Osteoblast (primary cell): ENCODE data around the gene LANCL1. TPM values are rescaled to one million over a fixed set of nuclear protein-coding genes. Genes with fewer than 3 reads are reported as not detected.

ENCODE experiments used
- DNase-seq: peaks from one replicate; pipeline ENCODE4 v3.0.0; 2011; ENCODE audit warnings: low spot score, mixed read lengths; ENCODE audit not compliant: insufficient read length; ENCODE audit errors: missing footprints
- H2AFZ ChIP-seq: 2 replicates; pipeline ENCODE4 v1.6.0; 2011; ENCODE audit warnings: mild to moderate bottlenecking, low read length
- H3K27ac ChIP-seq: 2 replicates; pipeline ENCODE4 v1.5.1; 2011; ENCODE audit warnings: mild to moderate bottlenecking, low read depth, low read length, moderate library complexity
- H3K27me3 ChIP-seq: 2 replicates; pipeline ENCODE4 v1.6.0; 2012; ENCODE audit warnings: mild to moderate bottlenecking, control low read depth, inconsistent platforms, low read length, moderate library complexity; ENCODE audit not compliant: insufficient read depth
- H3K36me3 ChIP-seq: 2 replicates; pipeline ENCODE4 v1.5.1; 2011; ENCODE audit warnings: mild to moderate bottlenecking, low read length, control low read depth, moderate library complexity; ENCODE audit not compliant: insufficient read depth
- H3K4me1 ChIP-seq: 2 replicates; pipeline ENCODE4 v1.5.1; 2011; ENCODE audit warnings: mild to moderate bottlenecking, low read length, control low read depth, moderate library complexity; ENCODE audit not compliant: insufficient read depth
- H3K4me2 ChIP-seq: 2 replicates; pipeline ENCODE4 v1.6.0; 2011; ENCODE audit warnings: mild to moderate bottlenecking, low read length; ENCODE audit not compliant: insufficient read depth
- H3K4me3 ChIP-seq: fragments of 200-600 bp; sonication (generic); 3 replicates; pipeline ENCODE4 v1.5.1; 2012; ENCODE audit warnings: mild to moderate bottlenecking, low read length, inconsistent platforms; ENCODE audit not compliant: insufficient read depth
- H3K79me2 ChIP-seq: 2 replicates; pipeline ENCODE4 v1.6.0; 2012; ENCODE audit warnings: mild to moderate bottlenecking, low read length, control low read depth, inconsistent platforms; ENCODE audit not compliant: insufficient read depth
- H3K9me3 ChIP-seq: 2 replicates; pipeline ENCODE4 v1.5.1; 2011; ENCODE audit warnings: low read depth, low read length, control low read depth
- H4K20me1 ChIP-seq: 2 replicates; pipeline ENCODE4 v1.6.0; 2012; ENCODE audit warnings: mild to moderate bottlenecking, low read length, control low read depth; ENCODE audit not compliant: insufficient read depth
- CTCF ChIP-seq: IDR thresholded peaks from 2 replicates; pipeline ENCODE4 v1.5.1; 2011; ENCODE audit warnings: mild to moderate bottlenecking, low read depth, low read length, moderate library complexity; ENCODE audit errors: extremely low read depth
- total RNA-seq: library from RNA; depleted of rRNA; stranded (reverse); fragments of >200 nt; gene quantifications from 2 replicates; pipeline ENCODE4 v1.2.3, GENCODE V29; 2012

The LANCL1 gene
- 35.8 and 40.7 TPM in 2 replicates for total RNA-seq

GRCh38 chr2:210476194-210477128 lies at the start of gene LANCL1:
LANCL1 (minus strand) TSS chr2:210476759; CDS start chr2:210476396, 363 bp downstream.
- Histone ChIP-seq H3K4me3 (peak within 1 kb of the TSS; percentile 90), H3K79me2 (peaks cover 17% of the 10 kb centered on the region), H3K27ac (peak within 1 kb of the TSS; percentile 78), H3K9me3 (no peaks in the 10 kb centered on the region), H3K36me3 (peaks cover 10% of the 10 kb centered on the region), H4K20me1 (no peaks in the 10 kb centered on the region), H3K27me3 (no peaks in the 10 kb centered on the region), H2AFZ (peak within 1 kb of the TSS; percentile 94), H3K4me2 (peak within 1 kb of the TSS; percentile 93), H3K4me1 (peaks cover 11% of the 10 kb centered on the region)
- DNase-seq: peak; percentile 97
- TF ChIP-seq CTCF: no peak

- no peaks in the 10 kb centered on the region for H4K20me1 ChIP-seq
- DNase-seq: no peak
- no peaks in the 10 kb centered on the region for H3K79me2 ChIP-seq
- TF ChIP-seq CTCF: no peak
- H3K27me3 ChIP-seq: no peaks in the 10 kb centered on the region
- H2AFZ ChIP-seq: no peak overlapping the region
- no peak overlapping the region for H3K4me3 ChIP-seq
- H3K27ac ChIP-seq: no peak overlapping the region
- H3K4me1 ChIP-seq: peaks cover 3% of the 10 kb centered on the region
- H3K4me2 ChIP-seq: no peak overlapping the region
- no peaks in the 10 kb centered on the region for H3K36me3 ChIP-seq
- H3K9me3 ChIP-seq: no peaks in the 10 kb centered on the region
Measured at GRCh38 chr2:210524533-210524932, 48.0 kb upstream of the LANCL1 start.

GRCh38 chr2:210523650-210524289 lies 47.2 kb upstream of the LANCL1 start:
- Histone ChIP-seq H3K4me2 (no peak overlapping the region), H2AFZ (no peak overlapping the region), H3K4me1 (peaks cover 3% of the 10 kb centered on the region), H3K79me2 (no peaks in the 10 kb centered on the region), H3K27me3 (no peaks in the 10 kb centered on the region), H3K36me3 (no peaks in the 10 kb centered on the region), H3K4me3 (no peak overlapping the region), H4K20me1 (no peaks in the 10 kb centered on the region), H3K9me3 (no peaks in the 10 kb centered on the region), H3K27ac (no peak overlapping the region)
- TF ChIP-seq CTCF: no peak
- DNase-seq: no peak

GRCh38 chr2:210522399-210522798 lies 45.8 kb upstream of the LANCL1 start:
- Histone ChIP-seq H3K4me1 (no peaks in the 10 kb centered on the region), H3K36me3 (no peaks in the 10 kb centered on the region)

More at GRCh38 chr2:210522399-210522798, 45.8 kb upstream of the LANCL1 start:
- Histone ChIP-seq H3K9me3 (no peaks in the 10 kb centered on the region), H3K27ac (no peak overlapping the region), H3K4me2 (no peak overlapping the region), H3K79me2 (no peaks in the 10 kb centered on the region), H3K27me3 (no peaks in the 10 kb centered on the region), H3K4me3 (no peak overlapping the region), H4K20me1 (no peaks in the 10 kb centered on the region), H2AFZ (no peak overlapping the region)
- TF ChIP-seq CTCF: no peak
- no peak for DNase-seq
